PC-9 (cell line): ENCODE results near the gene EGF. TPM values are rescaled to one million over a fixed set of nuclear protein-coding genes. Genes with fewer than 3 reads are reported as not detected.

Experiments used
- BruUV-seq: library from RNA; stranded (reverse); fragments of 400-500 nt; replicated peaks from 2 replicates; lab custom pipeline; 2021; lab: Mats Ljungman, UMichigan
- CTCF ChIA-PET: fragments of 300-600 bp; sonication (Branson Sonifier 250); formaldehyde crosslinking; loops from one replicate; lab custom pipeline; 2022; ENCODE audit warnings: antibody characterized with exemption; lab: Charles Lee
- POLR2A ChIA-PET: fragments of 300-600 bp; sonication (Branson Sonifier 250); formaldehyde crosslinking; loops from one replicate; lab custom pipeline; 2022; ENCODE audit warnings: antibody characterized with exemption; ENCODE audit not compliant: unreplicated experiment; lab: Charles Lee
- DNase-seq, 2 experiments: peaks; one replicate each; pipeline versions ENCODE4 v3.0.0 to v3.0.0-alpha.2; 2015 to 2022; ENCODE audit warnings: mixed read lengths in 1 of 2
- H2AFZ ChIP-seq: fragments of 200-600 bp; sonication (generic); 2 replicates; pipeline ENCODE4 v1.8.1; 2017; ENCODE audit warnings: antibody characterized with exemption
- H3F3A ChIP-seq: fragments of 200-600 bp; sonication (generic); 2 replicates; pipeline ENCODE4 v1.8.1; 2017; ENCODE audit warnings: antibody characterized with exemption, mild to moderate bottlenecking, low read depth; ENCODE audit not compliant: insufficient read depth
- H3K27ac ChIP-seq: fragments of 200-600 bp; sonication (generic); 2 replicates; pipeline ENCODE4 v1.6.1; 2016; ENCODE audit warnings: mixed run types
- H3K27me3 ChIP-seq: fragments of 200-600 bp; sonication (generic); 2 replicates; pipeline ENCODE4 v1.6.1; 2016; ENCODE audit warnings: low read depth, mixed run types; ENCODE audit not compliant: insufficient read depth
- H3K36me3 ChIP-seq: fragments of 200-600 bp; sonication (generic); 2 replicates; pipeline ENCODE4 v1.6.1; 2016; ENCODE audit warnings: low read depth, mixed run types
- H3K4me1 ChIP-seq: fragments of 200-600 bp; sonication (generic); replicated peaks from 2 replicates; pipeline ENCODE4 v1.6.1; 2016; ENCODE audit warnings: mixed run types; ENCODE audit not compliant: insufficient read depth
- H3K4me2 ChIP-seq: fragments of 200-600 bp; sonication (generic); 2 replicates; pipeline ENCODE4 v1.6.1; 2017; ENCODE audit warnings: mixed run types
- H3K4me3 ChIP-seq: fragments of 200-600 bp; sonication (generic); 2 replicates; pipeline ENCODE4 v1.6.1; 2016; ENCODE audit warnings: mixed run types
- H3K79me2 ChIP-seq: fragments of 200-600 bp; sonication (generic); 2 replicates; pipeline ENCODE4 v1.6.1; 2017; ENCODE audit warnings: low read depth, mixed run types
- H3K9me2 ChIP-seq: fragments of 200-600 bp; sonication (generic); 2 replicates; pipeline ENCODE4 v1.8.1; 2017; ENCODE audit warnings: mild to moderate bottlenecking; ENCODE audit not compliant: insufficient read depth
- H3K9me3 ChIP-seq: fragments of 200-600 bp; sonication (generic); 2 replicates; pipeline ENCODE4 v1.8.1; 2016; ENCODE audit warnings: low read depth; ENCODE audit not compliant: insufficient read depth
- H4K20me1 ChIP-seq: fragments of 200-600 bp; sonication (generic); 2 replicates; pipeline ENCODE4 v1.8.1; 2017; ENCODE audit not compliant: insufficient read depth
- EZH2 ChIP-seq: fragments of 200-600 bp; sonication (generic); IDR thresholded peaks from 2 replicates; pipeline ENCODE4 v1.8.0; 2017; ENCODE audit warnings: antibody characterized with exemption, low read depth
- intact Hi-C: fragments of 100-400 bp; cut with micrococcal nuclease; formaldehyde crosslinking; loops from one replicate; pipeline ENCODE4 v1.10.0; 2022; ENCODE audit not compliant: unreplicated experiment
- total RNA-seq: library from RNA; stranded (reverse); gene quantifications from 2 replicates; pipeline ENCODE4 v1.2.3, GENCODE V29; 2021
- TF ChIP-seq, protein P1 (sequence below): fragments of 200-600 bp; sonication (generic); conservative IDR thresholded peaks from 2 replicates; pipeline ENCODE4 v1.6.1; 2017; ENCODE audit warnings: mixed run types, antibody characterized with exemption, mild to moderate bottlenecking, moderate library complexity

Gene EGF
- total RNA-seq, 1 experiment from 2014 or later: 20.4 TPM

DNA sequence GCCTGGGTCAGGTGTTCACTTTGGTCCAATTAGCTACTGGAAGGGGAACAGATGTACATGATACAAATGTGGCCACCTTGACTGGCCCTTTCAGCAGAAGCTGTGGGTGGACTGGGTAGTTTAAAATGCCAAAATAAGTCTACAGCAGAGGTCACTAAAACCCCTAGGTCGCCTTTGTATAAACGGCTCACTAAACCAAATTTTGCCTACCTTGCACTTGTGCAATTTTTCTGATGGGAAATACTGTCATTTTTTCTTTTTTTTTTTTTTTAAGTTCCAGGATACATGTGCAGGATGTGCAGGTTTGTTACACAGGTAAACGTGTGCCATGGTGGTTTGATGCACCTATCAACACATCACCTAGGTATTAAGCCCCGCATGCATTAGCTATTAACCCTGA is 109.8 kb downstream of the EGF start:
- H3K36me3 ChIP-seq: no peaks in the 10 kb centered on the region
- H3K4me2 ChIP-seq: no peak overlapping the region
- no peak overlapping the region for H3K4me3 ChIP-seq
- DNase-seq: no peak
- no peaks in the 10 kb centered on the region for H3K9me3 ChIP-seq
- BruUV-seq: no TSS peak
- H3K4me1 ChIP-seq: no peaks in the 10 kb centered on the region
- no peaks in the 10 kb centered on the region for H3K79me2 ChIP-seq
- H4K20me1 ChIP-seq: no peaks in the 10 kb centered on the region
- intact Hi-C loops: no loop called here
- ChIA-PET CTCF (no interaction called here), POLR2A (no interaction called here)
- H3K27me3 ChIP-seq: no peaks in the 10 kb centered on the region
- H3K27ac ChIP-seq: no peak overlapping the region
- TF ChIP-seq, protein P1, sequence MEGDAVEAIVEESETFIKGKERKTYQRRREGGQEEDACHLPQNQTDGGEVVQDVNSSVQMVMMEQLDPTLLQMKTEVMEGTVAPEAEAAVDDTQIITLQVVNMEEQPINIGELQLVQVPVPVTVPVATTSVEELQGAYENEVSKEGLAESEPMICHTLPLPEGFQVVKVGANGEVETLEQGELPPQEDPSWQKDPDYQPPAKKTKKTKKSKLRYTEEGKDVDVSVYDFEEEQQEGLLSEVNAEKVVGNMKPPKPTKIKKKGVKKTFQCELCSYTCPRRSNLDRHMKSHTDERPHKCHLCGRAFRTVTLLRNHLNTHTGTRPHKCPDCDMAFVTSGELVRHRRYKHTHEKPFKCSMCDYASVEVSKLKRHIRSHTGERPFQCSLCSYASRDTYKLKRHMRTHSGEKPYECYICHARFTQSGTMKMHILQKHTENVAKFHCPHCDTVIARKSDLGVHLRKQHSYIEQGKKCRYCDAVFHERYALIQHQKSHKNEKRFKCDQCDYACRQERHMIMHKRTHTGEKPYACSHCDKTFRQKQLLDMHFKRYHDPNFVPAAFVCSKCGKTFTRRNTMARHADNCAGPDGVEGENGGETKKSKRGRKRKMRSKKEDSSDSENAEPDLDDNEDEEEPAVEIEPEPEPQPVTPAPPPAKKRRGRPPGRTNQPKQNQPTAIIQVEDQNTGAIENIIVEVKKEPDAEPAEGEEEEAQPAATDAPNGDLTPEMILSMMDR: no peak
- H2AFZ ChIP-seq: no peak overlapping the region
- no peaks in the 10 kb centered on the region for H3K9me2 ChIP-seq
- no peaks in the 10 kb centered on the region for H3F3A ChIP-seq

DNA sequence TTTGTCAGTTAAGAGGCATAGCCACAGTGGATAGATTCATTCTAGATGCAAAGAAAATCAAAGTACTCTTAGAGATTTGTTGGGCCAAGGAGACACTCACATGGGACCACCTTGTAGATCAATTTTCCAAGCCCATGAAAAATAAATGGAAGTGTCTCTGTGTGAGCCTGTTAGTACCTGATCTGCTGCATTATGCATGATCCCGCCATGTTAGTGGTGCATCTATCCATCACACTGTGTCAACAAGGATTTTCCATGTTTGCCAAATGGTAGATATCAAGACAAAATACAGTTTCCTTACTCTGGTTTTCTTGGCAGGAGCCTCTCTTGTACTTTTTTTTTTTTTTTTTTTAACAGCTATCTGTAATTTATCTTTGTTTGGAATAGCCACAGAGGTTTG is 112.4 kb downstream of the EGF start:
- CTCF ChIA-PET: no interaction called here
- H3K4me2 ChIP-seq: no peak overlapping the region
- POLR2A ChIA-PET: no interaction called here
- H3K79me2 ChIP-seq: no peaks in the 10 kb centered on the region
- H3K9me2 ChIP-seq: no peaks in the 10 kb centered on the region
- DNase-seq: no peak
- no peak overlapping the region for H3K4me3 ChIP-seq
- H3K4me1 ChIP-seq: no peaks in the 10 kb centered on the region
- no peaks in the 10 kb centered on the region for H3K9me3 ChIP-seq
- BruUV-seq: no TSS peak
- H3K27ac ChIP-seq: no peak overlapping the region
- H3K36me3 ChIP-seq: no peaks in the 10 kb centered on the region
- no peaks in the 10 kb centered on the region for H3F3A ChIP-seq
- H2AFZ ChIP-seq: no peak overlapping the region
- H3K27me3 ChIP-seq: no peaks in the 10 kb centered on the region
- H4K20me1 ChIP-seq: no peaks in the 10 kb centered on the region
- intact Hi-C loops: no loop called here
- no peak for TF ChIP-seq EZH2
- TF ChIP-seq, protein P1: no peak

DNA sequence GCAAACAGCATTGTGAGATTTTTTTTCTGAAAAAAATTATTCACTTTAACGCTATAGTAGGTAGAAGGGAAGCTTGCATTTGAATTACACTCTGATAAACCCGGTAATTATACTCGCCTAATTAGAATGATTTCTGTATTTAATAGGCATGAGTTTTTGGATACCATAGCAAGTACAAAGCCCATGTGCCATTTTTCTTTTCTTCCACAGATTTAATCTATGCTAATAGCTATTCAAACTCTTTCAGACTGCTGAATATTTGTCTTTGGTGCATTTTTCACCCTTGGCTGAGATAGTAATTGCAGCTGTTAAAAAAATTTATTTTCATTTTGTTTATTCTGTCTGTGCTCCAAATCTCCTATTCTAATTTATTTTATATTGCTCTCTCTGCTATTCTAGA is 113.0 kb downstream of the EGF start:
- CTCF ChIA-PET: no interaction called here
- Histone ChIP-seq H3K36me3 (no peaks in the 10 kb centered on the region), H3F3A (no peaks in the 10 kb centered on the region), H3K9me3 (no peaks in the 10 kb centered on the region), H2AFZ (no peak overlapping the region), H3K9me2 (no peaks in the 10 kb centered on the region), H3K27me3 (no peaks in the 10 kb centered on the region), H3K4me1 (no peaks in the 10 kb centered on the region), H3K4me2 (no peak overlapping the region), H3K27ac (no peak overlapping the region), H4K20me1 (no peaks in the 10 kb centered on the region), H3K4me3 (no peak overlapping the region), H3K79me2 (no peaks in the 10 kb centered on the region)
- DNase-seq: no peak
- intact Hi-C loops: no loop called here
- TF ChIP-seq EZH2: no peak
- TF ChIP-seq, protein P1: no peak
- BruUV-seq: no TSS peak
- POLR2A ChIA-PET: no interaction called here
